Activated T-cell treated with anti-CD3 and anti-CD28 coated beads, Interleukin-2, amount 50 U/mL, for 48 hours (primary cell): ENCODE measurements around the gene SLC5A11.
"Not testable (repeated sequence)": the region's sequence is repeated elsewhere in the genome, so short reads cannot be mapped to it uniquely, and the experiment has no call there.

Source experiments
- DNase-seq, 2 experiments: peaks; one replicate each; pipeline ENCODE4 v3.0.0-alpha.2; 2020

The SLC5A11 gene

DNA sequence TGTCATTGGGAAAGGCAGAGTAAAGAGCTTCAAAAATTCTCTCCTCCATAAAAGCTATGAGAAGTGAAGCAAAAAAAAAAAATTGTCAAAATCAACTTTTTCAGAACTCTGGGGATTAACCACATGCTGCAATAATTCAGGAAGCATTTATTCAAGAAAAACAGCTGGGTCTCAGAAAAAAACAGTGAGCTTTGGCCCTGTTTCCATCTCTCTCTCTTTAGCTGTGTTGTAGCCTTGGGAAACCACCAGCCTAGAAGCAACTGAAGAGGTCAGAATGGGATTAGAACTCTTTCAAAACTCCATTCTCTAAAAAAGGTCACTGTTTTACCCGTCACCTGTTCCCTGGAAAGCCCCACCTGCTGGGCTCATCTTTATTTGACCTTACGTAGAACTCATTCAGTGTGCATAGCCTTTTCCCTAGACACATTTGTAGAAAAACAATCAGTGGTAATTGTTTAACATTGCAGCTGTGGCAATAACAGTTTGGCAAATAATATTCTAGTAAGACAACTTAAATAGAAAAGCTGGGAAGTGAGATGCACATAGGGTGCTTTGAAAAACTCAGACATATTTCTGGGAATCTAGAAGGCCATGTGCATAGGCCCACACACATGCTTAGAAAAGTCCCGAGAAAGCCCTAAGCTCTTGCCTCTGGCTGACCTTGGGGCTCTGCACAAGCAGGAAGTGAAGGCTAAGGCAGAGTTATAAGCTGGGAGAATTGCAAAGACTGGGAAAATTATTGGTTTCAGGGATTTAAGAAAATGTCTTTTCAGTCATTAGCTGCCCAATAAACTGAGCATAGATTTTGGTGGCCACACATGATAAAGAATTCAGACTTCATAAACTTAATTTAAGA lies 18.0 kb downstream of the SLC5A11 start:
- no peak for DNase-seq

DNA sequence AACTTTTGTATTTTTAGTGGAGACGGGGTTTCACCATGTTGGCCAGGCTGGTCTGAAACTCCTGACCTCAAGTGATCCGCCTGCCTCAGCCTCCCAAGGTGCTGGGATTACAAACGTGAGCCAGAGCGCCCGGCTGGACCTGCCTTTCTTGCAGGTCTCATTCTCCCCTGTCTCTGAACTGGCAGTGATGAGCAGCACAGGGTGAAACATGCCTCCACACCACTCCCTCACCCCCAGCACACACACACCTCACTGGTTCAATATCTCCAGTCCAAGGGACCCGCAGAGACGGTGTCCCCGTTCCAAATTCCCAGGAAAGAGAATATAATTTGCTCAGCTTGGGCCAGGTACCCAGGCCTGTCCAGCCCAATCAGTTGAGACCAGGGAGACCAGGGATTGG lies 23.3 kb downstream of the SLC5A11 start:
- DNase-seq, result no peak

DNA sequence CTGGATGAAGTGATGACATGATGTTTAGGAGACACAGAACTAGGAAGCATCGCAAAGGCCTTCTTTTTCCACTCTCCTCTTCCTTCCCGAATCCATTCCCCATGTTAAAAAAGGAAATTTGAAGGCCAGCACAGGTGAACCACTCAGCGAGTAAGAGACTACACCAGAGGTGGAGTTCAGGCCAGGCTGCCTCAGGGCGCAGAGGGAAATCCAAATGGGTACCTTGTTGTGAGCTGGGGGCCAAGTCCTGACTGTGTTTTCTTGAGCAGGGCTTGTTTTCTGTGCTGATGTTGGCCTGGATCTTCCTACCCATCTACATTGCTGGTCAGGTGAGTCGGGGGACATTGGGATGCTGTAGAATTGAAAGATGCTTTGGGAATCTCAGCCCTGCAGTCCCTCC lies 26.1 kb downstream of the SLC5A11 start:
- no peak for DNase-seq

DNA sequence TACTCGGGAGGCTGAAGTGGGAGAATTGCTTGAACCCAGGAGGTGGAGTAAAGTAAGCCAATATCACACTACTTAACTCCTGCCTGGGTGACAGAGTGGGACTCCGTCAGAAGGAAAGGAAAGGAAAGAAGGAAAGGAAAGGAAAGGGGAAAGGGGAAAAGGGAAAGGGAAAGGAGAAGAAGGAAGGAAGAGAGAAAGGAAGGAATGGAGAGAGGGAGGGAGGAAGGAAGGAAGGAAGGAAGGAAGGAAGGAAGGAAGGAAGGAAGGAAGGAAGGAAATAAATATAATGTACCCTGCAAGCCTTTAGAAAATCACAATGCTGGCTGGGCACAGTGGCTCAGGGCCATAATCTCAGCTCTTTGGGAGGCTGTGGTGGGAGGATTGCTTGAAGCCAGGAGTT lies 27.3 kb downstream of the SLC5A11 start:
- no peak for DNase-seq

DNA sequence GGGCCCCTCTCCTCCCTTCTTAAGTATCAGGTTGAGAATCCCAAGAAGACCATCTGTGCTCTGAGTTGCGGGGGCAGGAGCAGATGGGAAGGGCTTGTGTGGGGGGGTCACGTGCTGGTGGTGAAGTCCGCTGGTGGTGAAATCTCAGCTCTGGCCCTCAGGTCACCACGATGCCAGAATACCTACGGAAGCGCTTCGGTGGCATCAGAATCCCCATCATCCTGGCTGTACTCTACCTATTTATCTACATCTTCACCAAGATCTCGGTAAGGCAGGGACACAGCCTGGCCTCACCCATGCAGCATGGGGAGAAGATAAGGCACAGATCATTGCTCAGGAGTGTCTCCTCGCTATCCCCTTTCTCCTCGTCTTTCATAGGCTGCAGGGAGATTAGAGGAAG lies 29.7 kb downstream of the SLC5A11 start:
- DNase-seq, result no peak

DNA sequence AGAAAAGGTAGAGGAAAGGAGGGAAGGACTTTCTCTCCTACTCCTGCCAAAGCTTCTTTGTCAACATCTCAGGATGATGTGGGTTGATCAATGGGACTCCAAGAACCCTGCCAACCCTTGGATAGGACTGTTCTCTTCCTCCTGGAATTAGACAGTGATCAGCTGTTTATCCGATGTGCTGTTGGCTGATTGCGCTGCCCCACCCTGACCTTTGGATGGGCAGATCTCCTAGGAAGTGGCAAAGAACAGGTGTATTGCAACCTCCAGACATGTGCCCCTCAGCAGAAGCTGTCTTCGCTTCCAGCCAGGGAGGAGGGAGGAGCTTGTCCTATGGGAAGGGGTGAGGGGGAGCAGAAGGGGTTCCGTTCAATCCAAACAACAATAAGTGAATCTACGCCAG lies 30.5 kb downstream of the SLC5A11 start:
- no peak for DNase-seq

DNA sequence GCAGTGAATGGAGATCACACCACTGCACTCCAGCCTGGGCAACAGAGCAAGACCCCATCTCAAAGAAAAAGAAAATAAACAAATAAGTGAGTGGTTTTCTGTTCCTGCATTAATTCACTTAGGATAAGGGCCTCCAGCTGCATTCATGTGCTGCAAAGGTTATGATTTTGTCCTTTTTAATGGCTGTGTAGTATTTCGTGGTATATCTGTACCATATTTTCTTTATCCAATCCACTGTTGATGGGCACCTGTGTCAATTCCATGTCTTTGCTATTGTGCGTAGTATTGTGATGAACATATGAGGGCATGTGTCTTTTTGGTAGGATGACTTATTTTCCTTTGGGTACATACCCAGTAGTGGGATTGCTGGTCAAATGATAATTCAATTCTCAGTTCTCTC lies 33.9 kb downstream of the SLC5A11 start:
- DNase-seq, result no peak

DNA sequence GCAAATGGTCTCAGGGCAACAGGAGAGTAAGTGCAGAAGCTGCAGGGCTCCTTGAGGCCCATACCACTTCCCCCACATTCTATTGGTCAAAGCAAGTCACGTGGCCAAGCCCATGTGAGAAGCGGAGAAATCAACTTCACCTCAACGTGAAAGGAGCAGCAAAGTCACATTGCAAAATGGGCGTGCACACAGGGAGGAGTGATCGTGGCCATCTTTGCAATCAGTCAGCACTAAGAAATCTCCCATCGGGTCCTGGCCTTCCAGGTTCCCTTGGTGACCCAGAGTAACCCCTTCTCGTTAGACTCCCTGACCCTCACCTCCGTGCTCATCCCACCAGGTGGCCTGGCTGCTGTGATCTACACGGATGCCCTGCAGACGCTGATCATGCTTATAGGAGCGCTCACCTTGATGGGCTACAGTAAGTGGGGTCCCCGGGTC lies 38.0 kb downstream of the SLC5A11 start:
- no peak for DNase-seq

DNA sequence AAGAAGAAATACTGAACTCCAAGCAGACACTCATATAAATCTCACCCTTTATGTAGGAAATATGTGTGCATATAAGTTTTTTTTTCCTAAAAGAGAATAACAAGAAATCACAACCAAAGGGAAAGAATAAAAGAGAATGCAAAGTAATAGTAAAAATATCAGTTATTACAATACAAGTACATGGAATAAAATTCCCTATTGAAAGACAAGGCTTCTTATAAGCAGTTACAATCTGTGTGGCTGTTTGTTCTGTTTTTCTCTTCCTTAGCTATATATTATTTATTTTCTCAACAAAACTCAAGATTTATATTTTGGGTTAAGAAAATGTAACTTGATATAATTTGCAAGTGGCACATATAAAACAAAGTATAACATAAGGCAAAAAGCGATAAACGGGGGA lies 41.7 kb downstream of the SLC5A11 start:
- DNase-seq, result no peak

DNA sequence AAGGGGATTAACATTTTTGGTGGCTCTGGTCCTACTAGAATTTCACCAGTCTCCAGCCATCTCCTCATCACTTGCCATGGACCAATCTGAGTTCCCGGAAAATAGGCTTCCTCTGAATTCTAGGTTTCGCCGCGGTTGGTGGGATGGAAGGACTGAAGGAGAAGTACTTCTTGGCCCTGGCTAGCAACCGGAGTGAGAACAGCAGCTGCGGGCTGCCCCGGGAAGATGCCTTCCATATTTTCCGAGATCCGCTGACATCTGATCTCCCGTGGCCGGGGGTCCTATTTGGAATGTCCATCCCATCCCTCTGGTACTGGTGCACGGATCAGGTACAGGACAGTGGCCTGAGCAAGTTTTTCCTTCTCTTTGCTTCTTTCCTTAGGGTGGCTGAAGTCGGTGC lies 45.0 kb downstream of the SLC5A11 start:
- DNase-seq, result no peak

DNA sequence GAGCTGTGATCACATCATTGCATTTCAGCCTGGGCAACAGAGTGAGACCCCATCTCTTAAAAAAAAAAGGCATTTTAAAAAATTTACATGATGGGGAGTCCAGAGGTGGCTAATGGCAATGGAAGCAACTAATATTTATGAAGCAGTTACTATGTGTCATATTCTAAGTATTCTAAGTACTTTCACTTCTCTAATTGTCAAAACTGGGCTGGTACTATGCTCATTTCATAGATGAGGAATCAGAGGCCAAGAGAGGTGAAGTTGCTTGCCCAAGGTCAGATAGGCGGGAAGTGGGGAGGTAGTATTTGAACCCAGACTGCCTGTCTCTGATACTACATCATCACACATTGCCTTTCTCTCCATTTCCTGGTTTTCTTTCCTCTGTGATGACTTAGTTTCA lies 50.7 kb downstream of the SLC5A11 start:
- no peak for DNase-seq

DNA sequence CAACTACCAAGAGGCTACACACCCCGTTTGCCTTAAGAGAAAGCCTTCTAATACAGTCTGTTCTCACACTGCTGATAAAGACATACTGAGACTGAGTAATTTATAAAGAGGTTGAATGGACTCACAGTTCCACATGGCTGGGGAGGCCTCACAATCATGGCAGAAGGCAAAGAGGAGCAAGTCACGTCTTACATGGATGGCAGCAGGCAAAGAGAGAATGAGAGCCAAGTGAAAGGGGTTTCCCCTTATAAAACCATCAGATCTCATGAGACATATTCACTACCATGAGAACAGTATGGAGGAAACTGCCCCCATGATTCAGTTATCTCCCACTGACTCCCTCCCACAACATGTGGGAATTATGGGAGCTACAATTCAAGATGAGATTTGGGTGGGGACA lies 51.8 kb downstream of the SLC5A11 start:
- DNase-seq, result not testable (repeated sequence)

DNA sequence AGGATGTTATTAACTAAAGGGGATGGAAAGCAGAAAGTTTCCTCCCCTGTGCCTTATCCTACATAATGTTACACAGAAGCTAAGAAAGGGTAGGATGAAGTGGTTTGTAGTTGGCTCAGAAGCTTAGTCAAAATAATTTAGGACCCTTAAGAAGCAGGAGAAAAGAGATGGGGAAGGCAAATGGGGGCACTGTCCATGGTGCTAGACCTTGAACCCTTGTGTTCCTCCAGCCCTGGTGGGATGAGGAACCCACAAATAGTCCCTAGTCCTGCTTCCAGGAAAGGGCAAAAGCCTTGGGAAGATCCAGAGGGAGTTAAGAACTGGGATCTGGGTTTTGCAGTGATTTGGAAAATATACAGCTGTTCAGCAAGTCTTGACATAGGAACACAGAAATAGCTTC lies 54.5 kb downstream of the SLC5A11 start:
- no peak for DNase-seq

DNA sequence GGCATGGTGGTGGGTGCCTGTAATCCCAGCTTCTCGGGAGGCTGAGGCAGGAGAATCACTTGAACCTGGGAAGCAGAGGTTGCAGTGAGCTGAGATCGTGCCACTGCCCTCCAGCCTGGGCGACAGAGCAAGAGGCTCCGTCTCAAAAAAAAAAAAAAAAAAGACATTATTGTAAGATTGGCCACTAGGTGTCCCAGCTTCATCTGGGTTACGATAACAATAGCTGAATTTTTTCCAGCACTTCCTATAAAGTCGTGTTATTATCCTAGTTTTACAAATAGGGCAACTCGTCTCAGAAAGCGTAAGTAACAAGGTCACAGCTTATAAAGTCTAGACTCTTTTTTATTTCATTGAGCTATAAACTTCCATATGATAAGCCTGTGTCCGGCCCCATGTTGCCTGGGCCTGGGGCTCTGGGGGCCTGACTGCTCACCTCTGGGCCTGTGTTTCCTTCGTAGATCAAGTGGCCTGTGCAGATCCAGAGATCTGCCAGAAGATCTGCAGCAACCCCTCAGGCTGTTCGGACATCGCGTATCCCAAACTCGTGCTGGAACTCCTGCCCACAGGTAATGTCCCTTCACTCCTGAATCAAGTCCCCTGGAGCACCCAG lies 60.5 kb downstream of the SLC5A11 start:
- no peak for DNase-seq

DNA sequence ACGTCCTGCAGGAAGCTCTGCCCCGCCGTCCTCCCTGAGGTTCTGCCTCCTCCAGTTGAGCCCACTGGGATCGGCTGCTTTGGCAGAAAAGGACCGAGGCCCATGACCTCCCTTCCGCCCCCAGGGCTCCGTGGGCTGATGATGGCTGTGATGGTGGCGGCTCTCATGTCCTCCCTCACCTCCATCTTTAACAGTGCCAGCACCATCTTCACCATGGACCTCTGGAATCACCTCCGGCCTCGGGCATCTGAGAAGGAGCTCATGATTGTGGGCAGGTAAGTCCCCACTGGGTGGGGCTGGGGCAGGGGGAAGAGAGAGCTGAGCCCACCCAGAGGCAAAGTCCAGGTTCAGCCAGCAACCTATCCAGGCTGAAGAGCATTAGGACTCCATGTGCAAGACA lies 61.1 kb downstream of the SLC5A11 start:
- DNase-seq, result no peak

DNA sequence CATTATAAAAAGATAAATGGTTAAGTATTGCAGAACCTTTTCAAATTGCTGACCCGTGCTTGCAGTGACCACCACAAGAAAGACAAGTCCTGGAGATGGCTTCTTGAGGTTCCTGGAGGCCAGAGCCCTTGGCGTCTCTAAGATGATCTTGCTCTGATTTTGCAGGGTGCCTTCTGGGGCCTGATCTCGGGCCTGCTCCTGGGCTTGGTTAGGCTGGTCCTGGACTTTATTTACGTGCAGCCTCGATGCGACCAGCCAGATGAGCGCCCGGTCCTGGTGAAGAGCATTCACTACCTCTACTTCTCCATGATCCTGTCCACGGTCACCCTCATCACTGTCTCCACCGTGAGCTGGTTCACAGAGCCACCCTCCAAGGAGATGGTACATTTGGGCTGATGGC lies 63.0 kb downstream of the SLC5A11 start:
- DNase-seq, result no peak

DNA sequence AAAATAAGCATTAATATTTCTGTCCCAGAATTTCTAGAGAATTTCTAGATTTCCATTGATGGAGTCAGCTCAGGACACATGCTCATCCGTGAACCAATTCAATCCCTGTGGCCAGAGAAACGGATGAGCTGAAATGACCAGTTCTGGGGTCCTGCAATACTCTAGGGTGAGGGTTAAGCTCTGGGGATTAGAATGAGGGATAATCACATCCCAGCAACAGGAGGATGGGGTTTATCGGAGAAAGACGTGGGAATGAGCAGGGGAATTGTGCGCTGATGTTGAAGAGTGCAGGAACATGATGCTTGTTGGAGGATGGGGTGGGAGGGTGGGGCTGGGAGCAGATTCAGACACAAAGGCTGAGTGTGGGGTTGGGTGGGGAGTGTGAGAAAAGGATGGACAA lies 64.1 kb downstream of the SLC5A11 start:
- DNase-seq, result no peak

DNA sequence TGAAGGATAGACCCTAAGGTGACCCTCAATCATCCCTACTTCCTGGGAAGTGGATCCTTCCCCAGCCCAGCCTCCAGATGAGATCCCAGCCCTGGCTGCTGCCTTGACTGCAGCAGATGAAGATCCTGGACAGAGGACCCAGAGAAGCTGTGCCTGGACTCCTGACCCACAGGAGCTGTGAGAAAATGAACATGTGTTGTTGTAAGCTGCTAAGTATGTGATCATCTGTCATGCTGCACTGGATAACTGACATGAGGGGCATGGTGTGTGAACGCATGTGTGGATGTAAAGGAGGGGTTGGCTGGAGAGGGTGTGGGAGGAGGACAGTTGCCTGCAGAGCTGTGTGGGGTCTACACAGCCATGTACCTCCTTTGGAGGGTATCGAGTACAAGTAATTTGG lies 69.3 kb downstream of the SLC5A11 start:
- DNase-seq, result no peak

DNA sequence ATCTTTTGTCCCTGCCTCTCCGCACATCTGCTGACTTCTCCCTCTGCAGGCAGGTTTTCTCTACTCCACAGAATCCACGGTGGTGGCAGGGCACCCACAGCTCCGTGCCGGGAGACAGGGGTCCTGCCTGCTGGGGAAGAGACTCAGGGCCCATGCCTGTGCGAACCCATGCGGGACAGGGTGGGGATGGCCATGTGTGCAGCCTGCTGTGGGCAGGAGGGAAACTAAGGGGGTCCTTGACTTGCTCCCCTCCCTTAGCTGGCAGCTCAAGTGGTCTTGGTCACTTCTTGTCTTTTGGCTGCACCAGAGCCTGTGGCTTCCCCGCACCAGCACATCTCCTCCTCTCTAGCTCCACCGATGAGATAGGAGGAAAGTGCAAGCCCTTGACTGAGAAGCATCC lies 69.8 kb downstream of the SLC5A11 start:
- DNase-seq, result no peak

DNA sequence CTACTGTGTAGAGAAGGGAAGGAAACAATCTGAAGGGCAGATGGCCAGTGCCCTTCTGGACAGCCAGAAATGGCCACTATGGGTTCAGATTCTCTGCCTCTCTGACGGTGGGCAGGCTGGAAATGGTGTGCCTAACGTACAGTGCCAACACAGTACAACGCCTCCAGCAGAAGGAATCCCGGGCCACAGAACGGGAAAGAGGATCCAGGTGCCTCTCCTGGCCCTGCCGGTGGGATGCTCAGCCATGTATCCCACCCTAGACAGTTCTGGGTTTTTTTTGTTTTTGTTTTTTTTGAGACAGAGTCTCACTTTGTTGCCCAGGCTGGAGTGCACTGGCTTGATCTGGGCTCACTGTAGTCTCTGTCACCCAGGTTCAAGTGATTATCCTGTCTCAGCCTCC lies 71.5 kb downstream of the SLC5A11 start:
- no peak for DNase-seq

DNA sequence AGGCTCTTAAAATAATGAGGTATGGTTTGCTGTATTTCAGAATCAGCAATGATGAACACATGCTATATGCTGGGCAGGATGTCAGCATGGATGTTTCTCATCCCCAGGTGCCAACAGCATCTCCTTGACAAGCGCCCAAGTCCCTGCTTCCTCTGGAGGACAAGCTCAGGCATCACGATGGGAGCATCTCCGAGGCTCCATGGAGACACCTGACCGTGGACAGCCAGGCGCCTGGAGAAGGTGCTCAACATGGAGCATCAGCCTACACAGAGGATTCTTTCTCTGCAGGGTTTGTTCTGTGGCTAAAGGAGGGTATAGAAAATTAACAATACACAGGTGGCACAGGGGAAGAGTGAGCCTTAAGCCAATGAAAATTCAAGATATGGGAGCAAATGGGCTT lies 72.1 kb downstream of the SLC5A11 start:
- no peak for DNase-seq

DNA sequence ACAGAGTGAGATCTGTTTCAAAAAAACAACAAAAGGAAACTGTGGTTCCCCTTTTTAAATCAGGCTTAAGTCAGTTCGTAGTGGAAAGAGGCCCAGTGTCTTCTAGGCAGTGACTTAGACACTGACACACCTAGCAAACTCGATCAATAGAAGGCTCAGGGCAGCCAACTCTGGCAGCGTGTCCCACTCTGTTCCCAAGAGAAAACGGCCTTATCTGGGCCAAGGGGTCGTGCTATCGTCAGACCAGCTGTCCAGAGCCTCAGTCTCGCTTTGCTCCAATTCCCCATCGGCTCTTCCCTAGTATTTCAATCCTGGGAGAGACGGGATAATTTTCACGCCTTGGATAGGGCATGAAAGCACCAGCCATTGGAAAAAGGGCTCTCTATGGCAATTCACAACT lies 72.9 kb downstream of the SLC5A11 start:
- DNase-seq, result no peak

DNA sequence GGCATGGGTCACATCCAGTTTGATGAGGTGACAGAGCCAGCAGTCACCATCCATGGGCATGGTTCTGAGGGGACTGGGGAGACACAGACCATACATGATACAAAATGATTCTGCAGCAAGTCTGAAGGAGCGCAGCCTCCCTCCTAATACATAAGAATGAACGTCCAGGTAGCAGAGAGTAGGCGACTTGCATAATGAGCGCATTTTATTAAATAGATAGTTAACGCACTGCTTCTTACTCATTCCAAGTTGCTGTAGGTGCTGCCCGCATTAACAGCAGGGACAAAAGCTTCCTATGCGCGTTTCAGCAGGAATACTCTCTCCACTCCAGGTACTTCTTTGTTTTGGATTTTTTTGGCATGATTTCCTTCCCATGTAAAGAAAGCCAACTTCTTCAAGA lies 73.8 kb downstream of the SLC5A11 start:
- no peak for DNase-seq

DNA sequence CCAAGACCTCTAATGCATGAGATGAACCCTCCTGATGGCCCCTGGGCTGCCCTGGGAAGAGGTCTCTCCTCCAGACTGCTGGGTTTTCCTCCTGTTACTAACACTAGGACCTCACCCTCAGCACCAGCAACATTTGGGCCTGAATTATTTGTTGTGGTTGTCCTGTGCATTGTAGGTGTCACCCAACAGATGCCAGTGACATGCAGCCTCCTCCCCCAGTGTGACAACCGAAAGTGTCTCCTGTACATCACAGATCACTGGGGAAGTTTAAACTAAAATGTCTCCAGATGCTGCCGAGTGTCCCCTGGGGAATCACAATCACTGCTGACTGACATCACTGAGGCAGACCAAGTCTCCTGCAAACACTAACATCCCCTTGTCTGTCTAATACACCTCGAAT lies 74.8 kb downstream of the SLC5A11 start:
- DNase-seq, result no peak

DNA sequence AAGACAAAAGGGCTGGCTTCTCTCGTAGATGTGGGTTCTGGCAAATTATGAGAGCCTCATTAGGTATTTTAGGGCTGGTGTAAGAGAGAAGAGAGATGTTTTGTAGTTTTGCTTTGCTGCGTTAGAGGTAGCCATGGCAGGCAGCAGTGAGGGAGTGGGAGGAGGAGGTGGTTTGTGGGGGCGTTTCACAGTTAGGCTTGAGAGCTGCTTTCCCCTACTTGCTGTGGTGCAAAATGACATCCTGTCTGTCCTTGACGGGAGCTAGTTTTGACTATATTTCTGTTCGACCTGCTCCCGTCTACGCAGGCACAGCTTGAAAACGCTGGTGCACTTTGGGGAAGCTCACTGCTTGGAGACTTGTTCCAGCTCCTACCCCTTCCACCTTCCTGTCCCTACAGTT lies 75.5 kb downstream of the SLC5A11 start:
- no peak for DNase-seq
